PC-9 (cell line): ENCODE results near the gene BTNL9. TPM values are rescaled to one million over a fixed set of nuclear protein-coding genes. Genes with fewer than 3 reads are reported as not detected.

ENCODE experiments used
- BruUV-seq: library from RNA; stranded (reverse); fragments of 400-500 nt; replicated peaks from 2 replicates; lab custom pipeline; 2021; lab: Mats Ljungman, UMichigan
- CTCF ChIA-PET: fragments of 300-600 bp; sonication (Branson Sonifier 250); formaldehyde crosslinking; loops from one replicate; lab custom pipeline; 2022; ENCODE audit warnings: antibody characterized with exemption; lab: Charles Lee
- POLR2A ChIA-PET: fragments of 300-600 bp; sonication (Branson Sonifier 250); formaldehyde crosslinking; loops from one replicate; lab custom pipeline; 2022; ENCODE audit warnings: antibody characterized with exemption; ENCODE audit not compliant: unreplicated experiment; lab: Charles Lee
- DNase-seq, 2 experiments: peaks; one replicate each; pipeline versions ENCODE4 v3.0.0 to v3.0.0-alpha.2; 2015 to 2022; ENCODE audit warnings: mixed read lengths in 1 of 2
- H2AFZ ChIP-seq: fragments of 200-600 bp; sonication (generic); 2 replicates; pipeline ENCODE4 v1.8.1; 2017; ENCODE audit warnings: antibody characterized with exemption
- H3F3A ChIP-seq: fragments of 200-600 bp; sonication (generic); 2 replicates; pipeline ENCODE4 v1.8.1; 2017; ENCODE audit warnings: antibody characterized with exemption, mild to moderate bottlenecking, low read depth; ENCODE audit not compliant: insufficient read depth
- H3K27ac ChIP-seq: fragments of 200-600 bp; sonication (generic); 2 replicates; pipeline ENCODE4 v1.6.1; 2016; ENCODE audit warnings: mixed run types
- H3K27me3 ChIP-seq: fragments of 200-600 bp; sonication (generic); 2 replicates; pipeline ENCODE4 v1.6.1; 2016; ENCODE audit warnings: low read depth, mixed run types; ENCODE audit not compliant: insufficient read depth
- H3K36me3 ChIP-seq: fragments of 200-600 bp; sonication (generic); 2 replicates; pipeline ENCODE4 v1.6.1; 2016; ENCODE audit warnings: low read depth, mixed run types
- H3K4me1 ChIP-seq: fragments of 200-600 bp; sonication (generic); replicated peaks from 2 replicates; pipeline ENCODE4 v1.6.1; 2016; ENCODE audit warnings: mixed run types; ENCODE audit not compliant: insufficient read depth
- H3K4me2 ChIP-seq: fragments of 200-600 bp; sonication (generic); 2 replicates; pipeline ENCODE4 v1.6.1; 2017; ENCODE audit warnings: mixed run types
- H3K4me3 ChIP-seq: fragments of 200-600 bp; sonication (generic); 2 replicates; pipeline ENCODE4 v1.6.1; 2016; ENCODE audit warnings: mixed run types
- H3K79me2 ChIP-seq: fragments of 200-600 bp; sonication (generic); 2 replicates; pipeline ENCODE4 v1.6.1; 2017; ENCODE audit warnings: low read depth, mixed run types
- H3K9me2 ChIP-seq: fragments of 200-600 bp; sonication (generic); 2 replicates; pipeline ENCODE4 v1.8.1; 2017; ENCODE audit warnings: mild to moderate bottlenecking; ENCODE audit not compliant: insufficient read depth
- H3K9me3 ChIP-seq: fragments of 200-600 bp; sonication (generic); 2 replicates; pipeline ENCODE4 v1.8.1; 2016; ENCODE audit warnings: low read depth; ENCODE audit not compliant: insufficient read depth
- H4K20me1 ChIP-seq: fragments of 200-600 bp; sonication (generic); 2 replicates; pipeline ENCODE4 v1.8.1; 2017; ENCODE audit not compliant: insufficient read depth
- CTCF ChIP-seq: fragments of 200-600 bp; sonication (generic); conservative IDR thresholded peaks from 2 replicates; pipeline ENCODE4 v1.6.1; 2017; ENCODE audit warnings: mixed run types, antibody characterized with exemption, mild to moderate bottlenecking, moderate library complexity
- EZH2 ChIP-seq: fragments of 200-600 bp; sonication (generic); IDR thresholded peaks from 2 replicates; pipeline ENCODE4 v1.8.0; 2017; ENCODE audit warnings: antibody characterized with exemption, low read depth
- intact Hi-C: fragments of 100-400 bp; cut with micrococcal nuclease; formaldehyde crosslinking; loops from one replicate; pipeline ENCODE4 v1.10.0; 2022; ENCODE audit not compliant: unreplicated experiment
- microRNA-seq: library from miRNA; unstranded; fragments of <30 nt; microRNA quantifications from one replicate; pipeline ENCODE4 v1.2.0, GENCODE V29; 2021; ENCODE audit warnings: borderline number of aligned reads, borderline replicate concordance
- total RNA-seq: library from RNA; stranded (reverse); gene quantifications from 2 replicates; pipeline ENCODE4 v1.2.3, GENCODE V29; 2021

BTNL9 gene
- total RNA-seq, 1 experiment from 2014 or later = not detected

GRCh38 chr5:181109489-181110013, 69.5 kb downstream of the BTNL9 start:
- no TSS peak for BruUV-seq
- H3K27ac ChIP-seq = no peak overlapping the region
- H3F3A ChIP-seq = no peaks in the 10 kb centered on the region
- intact Hi-C loops = no loop called here
- no peaks in the 10 kb centered on the region for H3K9me3 ChIP-seq
- no peaks in the 10 kb centered on the region for H3K79me2 ChIP-seq
- ChIA-PET CTCF (interaction anchor here (0.6 kb wide), 1 partner anchor 104 kb away, joined by 3 read pairs; no protein-coding TSS in a partner anchor), POLR2A (no interaction called here)
- no peak for DNase-seq
- H3K27me3 ChIP-seq = no peaks in the 10 kb centered on the region
- H3K4me2 ChIP-seq = no peak overlapping the region
- H3K4me3 ChIP-seq = no peak overlapping the region
- no peaks in the 10 kb centered on the region for H4K20me1 ChIP-seq
- no peaks in the 10 kb centered on the region for H3K9me2 ChIP-seq
- TF ChIP-seq CTCF (no peak), EZH2 (no peak)
- H3K4me1 ChIP-seq = no peaks in the 10 kb centered on the region
- no peaks in the 10 kb centered on the region for H3K36me3 ChIP-seq
- H2AFZ ChIP-seq = no peak overlapping the region

- TF ChIP-seq CTCF (no peak), EZH2 (no peak)
- Histone ChIP-seq H3K27ac (no peak overlapping the region), H3F3A (no peaks in the 10 kb centered on the region), H2AFZ (no peak overlapping the region), H3K36me3 (no peaks in the 10 kb centered on the region), H4K20me1 (no peaks in the 10 kb centered on the region), H3K4me3 (no peak overlapping the region), H3K27me3 (no peaks in the 10 kb centered on the region), H3K9me2 (no peaks in the 10 kb centered on the region), H3K4me1 (no peaks in the 10 kb centered on the region), H3K9me3 (no peaks in the 10 kb centered on the region), H3K79me2 (no peaks in the 10 kb centered on the region), H3K4me2 (no peak overlapping the region)
- no TSS peak for BruUV-seq
- intact Hi-C loops = no loop called here
- POLR2A ChIA-PET = no interaction called here
- DNase-seq = no peak
- CTCF ChIA-PET = no interaction called here
Measured at GRCh38 chr5:181111010-181111409, 70.9 kb downstream of the BTNL9 start.

Small RNA genes lying within 50 kb of the gene (microRNA-seq; reads per million reads assigned to microRNA genes)
- not detected for gene MIR8089

Other genes starting within 250 kb of the BTNL9 start
- 96.6 and 103 TPM in 2 replicates for gene MGAT1, start 237.5 kb upstream of the BTNL9 start, total RNA-seq
- gene ZFP62, start 179.0 kb upstream of the BTNL9 start, total RNA-seq = 48.6 and 57.3 TPM in 2 replicates
- not detected in 2 replicates for gene BTNL8, start 141.1 kb upstream of the BTNL9 start, total RNA-seq
- gene BTNL3, start 51.4 kb upstream of the BTNL9 start, total RNA-seq = not detected in 2 replicates
- gene OR2V1, start 90.9 kb downstream of the BTNL9 start, total RNA-seq = not detected in 2 replicates
- gene OR2V2, start 107.3 kb downstream of the BTNL9 start, total RNA-seq = not detected in 2 replicates
- gene TRIM7, start 164.9 kb downstream of the BTNL9 start, total RNA-seq = 9.2 and 10.4 TPM in 2 replicates
- 57.6 and 66.0 TPM in 2 replicates for gene TRIM41, start 183.0 kb downstream of the BTNL9 start, total RNA-seq
- 2,373 and 2,766 TPM in 2 replicates for gene RACK1, start 203.6 kb downstream of the BTNL9 start, total RNA-seq
- gene TRIM52, start 220.9 kb downstream of the BTNL9 start, total RNA-seq = 15.2 and 15.7 TPM in 2 replicates